Smooth muscle cell (in vitro differentiated cells): ENCODE results near the gene FER. TPM values are rescaled to one million over a fixed set of nuclear protein-coding genes. Genes with fewer than 3 reads are reported as not detected.
"Not testable (repeated sequence)": the region's sequence is repeated elsewhere in the genome, so short reads cannot be mapped to it uniquely, and the experiment has no call there.

Experiments used
- DNase-seq: peaks from one replicate; lab custom pipeline; 2025; ENCODE audit not compliant: unreplicated experiment; lab: John Stamatoyannopoulos, UW
- H2AFZ ChIP-seq: fragments of 200-600 bp; sonication (generic); 2 replicates; pipeline ENCODE4 v1.6.0; 2016; ENCODE audit warnings: antibody characterized with exemption, low read depth, mild to moderate bottlenecking
- H3F3A ChIP-seq: fragments of 200-600 bp; sonication (generic); 2 replicates; pipeline ENCODE4 v1.6.0; 2017; ENCODE audit warnings: antibody characterized with exemption, low read depth
- H3K27ac ChIP-seq: fragments of 200-600 bp; sonication (generic); 2 replicates; pipeline ENCODE4 v1.5.1; 2016; ENCODE audit warnings: low read depth, mild to moderate bottlenecking
- H3K27me3 ChIP-seq: fragments of 200-600 bp; sonication (generic); 2 replicates; pipeline ENCODE4 v1.6.1; 2016; ENCODE audit warnings: low read depth, mild to moderate bottlenecking
- H3K36me3 ChIP-seq: fragments of 200-600 bp; sonication (generic); 2 replicates; pipeline ENCODE4 v1.5.1; 2016; ENCODE audit warnings: low read depth
- H3K4me1 ChIP-seq: fragments of 200-600 bp; sonication (generic); 2 replicates; pipeline ENCODE4 v1.5.1; 2016; ENCODE audit warnings: low read depth
- H3K4me2 ChIP-seq: fragments of 200-600 bp; sonication (generic); 2 replicates; pipeline ENCODE4 v1.6.0; 2016; ENCODE audit warnings: mild to moderate bottlenecking
- H3K4me3 ChIP-seq: fragments of 200-600 bp; sonication (generic); 2 replicates; pipeline ENCODE4 v1.5.1; 2016; ENCODE audit warnings: mild to moderate bottlenecking
- H3K79me2 ChIP-seq: fragments of 200-600 bp; sonication (generic); 2 replicates; pipeline ENCODE4 v1.6.0; 2016; ENCODE audit warnings: low read depth, mild to moderate bottlenecking
- H3K9ac ChIP-seq: fragments of 200-600 bp; sonication (generic); 2 replicates; pipeline ENCODE4 v1.6.0; 2016; ENCODE audit warnings: low read depth
- H3K9me3 ChIP-seq: fragments of 200-600 bp; sonication (generic); replicated peaks from 2 replicates; pipeline ENCODE4 v1.5.1; 2016; ENCODE audit warnings: low read depth
- H4K20me1 ChIP-seq: fragments of 200-600 bp; sonication (generic); 2 replicates; pipeline ENCODE4 v1.6.0; 2016; ENCODE audit warnings: low read depth
- WGBS: methylation state at CpG from one replicate; pipeline ENCODE4 v1.1.7; 2016; ENCODE audit warnings: low lambda C conversion rate; 5-methylcytosine and 5-hydroxymethylcytosine counted together
- polyA plus RNA-seq: library from polyadenylated mRNA; unstranded; fragments of >200 nt; fragmentation: Nextera tagmentation; extraction: Ambion mirVana; gene quantifications from 2 replicates; pipeline ENCODE4 v1.2.1, GENCODE V29; 2016
- total RNA-seq: library from RNA; depleted of rRNA; stranded (reverse); fragments of >200 nt; gene quantifications from 2 replicates; pipeline ENCODE4 v1.2.3, GENCODE V29; 2014
- TF ChIP-seq, protein P1 (sequence below): fragments of 200-600 bp; sonication (generic); IDR thresholded peaks from 2 replicates; pipeline ENCODE4 v1.5.1; 2017; ENCODE audit warnings: borderline replicate concordance, mild to moderate bottlenecking, antibody characterized with exemption; ENCODE audit not compliant: insufficient read depth, poor library complexity, severe bottlenecking

The FER gene
- total and polyA plus RNA-seq, 2 experiments from 2014 or later: 15.6 to 16.4 TPM

DNA sequence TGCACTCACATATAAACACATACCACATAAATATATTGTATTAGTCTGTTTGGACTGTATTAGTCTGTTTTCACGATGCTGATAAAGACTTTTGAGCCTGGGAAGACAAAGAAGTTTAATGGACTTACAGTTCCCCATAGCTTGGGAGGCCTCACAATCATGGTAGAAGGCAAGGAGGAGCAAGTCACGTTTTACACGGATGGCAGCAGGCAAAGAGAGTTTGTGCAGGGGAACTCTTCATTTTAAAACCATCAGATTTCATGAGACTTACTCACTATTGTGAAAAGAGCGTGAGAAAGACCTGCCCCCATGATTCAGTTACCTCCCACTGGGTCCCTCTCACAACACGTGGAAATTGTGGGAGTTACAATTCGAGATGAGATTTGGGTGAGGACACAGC is 133.4 kb downstream of the FER start:
- TF ChIP-seq, protein P1, sequence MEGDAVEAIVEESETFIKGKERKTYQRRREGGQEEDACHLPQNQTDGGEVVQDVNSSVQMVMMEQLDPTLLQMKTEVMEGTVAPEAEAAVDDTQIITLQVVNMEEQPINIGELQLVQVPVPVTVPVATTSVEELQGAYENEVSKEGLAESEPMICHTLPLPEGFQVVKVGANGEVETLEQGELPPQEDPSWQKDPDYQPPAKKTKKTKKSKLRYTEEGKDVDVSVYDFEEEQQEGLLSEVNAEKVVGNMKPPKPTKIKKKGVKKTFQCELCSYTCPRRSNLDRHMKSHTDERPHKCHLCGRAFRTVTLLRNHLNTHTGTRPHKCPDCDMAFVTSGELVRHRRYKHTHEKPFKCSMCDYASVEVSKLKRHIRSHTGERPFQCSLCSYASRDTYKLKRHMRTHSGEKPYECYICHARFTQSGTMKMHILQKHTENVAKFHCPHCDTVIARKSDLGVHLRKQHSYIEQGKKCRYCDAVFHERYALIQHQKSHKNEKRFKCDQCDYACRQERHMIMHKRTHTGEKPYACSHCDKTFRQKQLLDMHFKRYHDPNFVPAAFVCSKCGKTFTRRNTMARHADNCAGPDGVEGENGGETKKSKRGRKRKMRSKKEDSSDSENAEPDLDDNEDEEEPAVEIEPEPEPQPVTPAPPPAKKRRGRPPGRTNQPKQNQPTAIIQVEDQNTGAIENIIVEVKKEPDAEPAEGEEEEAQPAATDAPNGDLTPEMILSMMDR: no peak
- WGBS: 93% methylated on average over 6 of the region's 6 CpGs

DNA sequence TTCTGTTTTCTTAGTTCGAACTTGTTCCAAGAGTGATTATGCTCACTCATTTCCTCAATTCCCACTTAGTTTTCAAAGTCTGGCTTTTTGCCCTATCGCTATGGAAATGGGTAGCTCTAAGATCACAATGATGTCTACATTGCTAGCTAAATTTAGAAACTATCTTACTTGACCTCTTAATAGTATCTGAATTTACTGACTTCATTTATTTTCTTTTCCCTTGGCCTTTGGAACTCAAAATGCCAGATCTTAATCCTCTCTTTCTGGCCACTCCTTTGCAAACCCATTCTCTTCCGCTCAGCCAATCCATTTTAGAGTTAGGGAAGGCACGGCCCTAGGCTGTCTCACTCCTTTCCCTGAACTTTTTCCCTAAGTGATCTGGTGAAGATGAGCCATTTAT is 137.0 kb downstream of the FER start:
- Histone ChIP-seq H3K4me2 (no peak overlapping the region), H3K27ac (no peak overlapping the region)

More for the DNA sequence above, 133.4 kb downstream of the FER start:
- Histone ChIP-seq H3K4me2 (no peak overlapping the region), H3K79me2 (no peaks in the 10 kb centered on the region), H3K36me3 (no peaks in the 10 kb centered on the region), H4K20me1 (no peaks in the 10 kb centered on the region), H3F3A (no peaks in the 10 kb centered on the region), H3K9me3 (no peaks in the 10 kb centered on the region), H3K9ac (no peak overlapping the region), H3K27ac (no peak overlapping the region), H3K4me3 (no peak overlapping the region), H2AFZ (no peak overlapping the region), H3K27me3 (no peaks in the 10 kb centered on the region), H3K4me1 (peaks cover 13% of the 10 kb centered on the region)
- DNase-seq: no peak

DNA sequence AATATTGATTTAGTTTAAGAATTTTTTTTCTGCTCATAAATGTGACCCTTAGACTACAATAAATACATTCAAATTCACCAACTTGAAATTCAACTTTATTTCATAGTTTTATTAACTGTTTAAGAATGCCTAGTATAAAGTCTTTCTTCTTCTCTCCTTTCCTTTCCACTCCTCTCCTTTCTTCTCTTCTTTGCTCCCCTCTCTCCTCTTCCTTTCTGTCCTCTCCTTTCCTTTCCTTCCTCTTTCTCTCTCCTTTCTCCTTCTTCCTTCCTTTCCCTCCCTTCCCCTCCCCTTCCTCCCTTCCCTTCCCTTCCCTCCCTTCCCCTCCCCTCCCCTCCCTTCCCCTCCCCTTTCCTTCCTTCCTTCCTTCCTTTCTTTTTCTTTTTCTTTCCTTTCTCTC is 150.6 kb downstream of the FER start:
- H3K27me3 ChIP-seq: no peaks in the 10 kb centered on the region
- H3K4me3 ChIP-seq: no peak overlapping the region
- H3K27ac ChIP-seq: no peak overlapping the region
- H3F3A ChIP-seq: no peaks in the 10 kb centered on the region
- no peaks in the 10 kb centered on the region for H3K79me2 ChIP-seq
- no peaks in the 10 kb centered on the region for H3K4me1 ChIP-seq
- no peak overlapping the region for H3K4me2 ChIP-seq
- TF ChIP-seq, protein P1: no peak
- H3K9me3 ChIP-seq: no peaks in the 10 kb centered on the region
- no peaks in the 10 kb centered on the region for H4K20me1 ChIP-seq
- H2AFZ ChIP-seq: no peak overlapping the region
- DNase-seq: no peak
- H3K36me3 ChIP-seq: no peaks in the 10 kb centered on the region
- H3K9ac ChIP-seq: no peak overlapping the region

More for the DNA sequence above, 137.0 kb downstream of the FER start:
- Histone ChIP-seq H3K4me1 (peaks cover 13% of the 10 kb centered on the region), H3K79me2 (no peaks in the 10 kb centered on the region), H3K9me3 (no peaks in the 10 kb centered on the region), H2AFZ (no peak overlapping the region), H3K36me3 (no peaks in the 10 kb centered on the region), H3K9ac (no peak overlapping the region), H3K27me3 (no peaks in the 10 kb centered on the region), H3K4me3 (no peak overlapping the region), H3F3A (no peaks in the 10 kb centered on the region), H4K20me1 (no peaks in the 10 kb centered on the region)
- no peak for DNase-seq
- TF ChIP-seq, protein P1: no peak
- WGBS: 80% methylated on average over 4 of the region's 4 CpGs

DNA sequence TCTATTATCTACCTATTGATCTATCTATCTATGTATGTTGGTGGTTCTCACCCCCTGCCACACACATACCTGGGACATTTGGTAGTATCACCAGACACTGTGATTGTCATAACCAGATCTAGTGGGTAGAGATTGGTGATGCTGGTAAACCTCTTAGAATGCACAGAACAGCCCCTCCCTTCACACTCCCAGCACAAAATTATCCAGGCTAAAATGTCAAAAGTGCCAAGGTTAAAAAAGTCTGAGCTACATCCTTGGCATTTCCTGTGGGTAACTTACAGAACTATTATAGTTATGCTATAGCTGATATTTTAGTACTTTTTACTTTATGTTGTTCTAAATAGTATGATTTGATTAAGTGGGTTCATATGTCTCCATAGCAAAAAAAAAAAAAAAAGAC is 151.0 kb downstream of the FER start:
- H4K20me1 ChIP-seq: no peaks in the 10 kb centered on the region
- no peaks in the 10 kb centered on the region for H3K36me3 ChIP-seq
- no peaks in the 10 kb centered on the region for H3K9me3 ChIP-seq
- no peak overlapping the region for H3K4me3 ChIP-seq
- no peaks in the 10 kb centered on the region for H3K27me3 ChIP-seq
- no peak overlapping the region for H3K9ac ChIP-seq
- H3K4me1 ChIP-seq: no peaks in the 10 kb centered on the region
- no peaks in the 10 kb centered on the region for H3F3A ChIP-seq
- H3K79me2 ChIP-seq: no peaks in the 10 kb centered on the region
- no peak overlapping the region for H3K27ac ChIP-seq
- TF ChIP-seq, protein P1: no peak
- H2AFZ ChIP-seq: no peak overlapping the region
- no peak overlapping the region for H3K4me2 ChIP-seq
- DNase-seq: no peak

DNA sequence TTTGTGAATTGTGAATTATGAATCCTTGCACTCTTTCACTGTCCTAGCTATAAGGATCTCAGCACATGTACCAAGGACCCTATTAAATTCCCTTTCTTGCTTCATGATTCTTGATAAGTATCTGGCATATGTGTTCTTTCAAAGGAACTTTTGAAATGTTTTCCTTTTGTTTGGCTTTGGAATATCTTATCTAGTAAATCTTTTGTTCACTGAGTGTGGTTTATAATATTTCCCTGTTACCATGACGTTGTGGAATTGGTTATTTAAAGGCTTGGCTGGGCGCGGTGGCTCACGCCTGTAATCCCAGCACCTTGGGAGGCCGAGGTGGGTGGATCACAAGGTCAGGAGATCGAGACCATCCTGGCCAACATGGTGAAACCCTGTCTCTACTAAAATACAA is 151.5 kb downstream of the FER start:
- not testable (repeated sequence) for H2AFZ ChIP-seq, H3K4me2 ChIP-seq, H3K4me1 ChIP-seq, H4K20me1 ChIP-seq, H3K27me3 ChIP-seq, H3K79me2 ChIP-seq, H3K9ac ChIP-seq, H3K27ac ChIP-seq, H3F3A ChIP-seq, H3K9me3 ChIP-seq, H3K4me3 ChIP-seq, H3K36me3 ChIP-seq, DNase-seq
- 95% methylated on average over 6 of the region's 6 CpGs for WGBS
